Gastroesophageal sphincter (tissue), 4 donors: ENCODE results near the gene TMEM235. TPM values are rescaled to one million over a fixed set of nuclear protein-coding genes. Genes with fewer than 3 reads are reported as not detected.

ENCODE experiments used
- ATAC-seq: fragments of 150-250 bp; one replicate; pipeline ENCODE4 v1.9.1; 2016; ENCODE audit warnings: mild to moderate bottlenecking, moderate library complexity
- H3K27ac ChIP-seq, 4 donors: fragments of 200-600 bp; sonication (generic) in 3 of 4; 1 replicate in 3 of 4; 2 replicates in 1 of 4; pipeline ENCODE4 v1.5.1; 2016 to 2019
- H3K27me3 ChIP-seq: fragments of 200-600 bp; sonication (generic); one replicate; pipeline ENCODE4 v1.5.1; 2019
- H3K36me3 ChIP-seq, 2 donors: fragments of 200-600 bp; sonication (generic); one replicate each; pipeline ENCODE4 v1.5.1; 2019; ENCODE audit warnings: control low read depth in 1 of 2
- H3K4me1 ChIP-seq, 3 donors: fragments of 200-600 bp; sonication (generic); 1 replicate in 2 of 3; 2 replicates in 1 of 3; pipeline ENCODE4 v1.5.1; 2016 to 2019; ENCODE audit warnings: control low read depth in 2 of 3
- H3K4me3 ChIP-seq, 2 donors: fragments of 200-600 bp; sonication (generic); one replicate each; pipeline ENCODE4 v1.5.1; 2019; ENCODE audit warnings: mild to moderate bottlenecking in 1 of 2, moderate library complexity in 1 of 2
- H3K9me3 ChIP-seq, 3 donors: fragments of 200-600 bp; sonication (generic); one replicate each; pipeline ENCODE4 v1.5.1; 2017 to 2019; ENCODE audit warnings: control low read depth in 2 of 3
- EP300 ChIP-seq: sonication (generic); formaldehyde crosslinking; IDR thresholded peaks from one replicate; pipeline ENCODE4 v1.6.1; 2017; ENCODE audit warnings: antibody characterized with exemption, mild to moderate bottlenecking
- POLR2A ChIP-seq, 2 donors: fragments of 450-650 bp; IDR thresholded peaks; one replicate each; pipeline ENCODE4 v1.6.1; 2017; ENCODE audit warnings: antibody characterized with exemption in 2 of 2, mild to moderate bottlenecking in 2 of 2, moderate library complexity in 1 of 2
- POLR2AphosphoS5 ChIP-seq: sonication (generic); formaldehyde crosslinking; IDR thresholded peaks from one replicate; pipeline ENCODE4 v1.6.1; 2017; ENCODE audit warnings: antibody characterized with exemption
- WGBS, 2 donors: methylation state at CpG; one replicate each; pipeline ENCODE4 v1.1.5; 2018; ENCODE audit warnings: low coverage in 1 of 2; 5-methylcytosine and 5-hydroxymethylcytosine counted together
- total RNA-seq, 4 donors: library from RNA; depleted of rRNA; stranded (reverse); fragments of >200 nt; gene quantifications; one replicate each; pipeline ENCODE4 v1.1.0, GENCODE V29; 2016
- TF ChIP-seq, protein P1 (sequence below), 4 experiments: fragments of 200-600 bp in 2 of 4; fragments of 450-650 bp in 2 of 4; sonication (generic) in 1 of 4; IDR thresholded peaks; one replicate each; pipeline ENCODE4 v1.5.1; 2017 to 2019; ENCODE audit warnings: antibody characterized with exemption in 4 of 4, mild to moderate bottlenecking in 2 of 4, moderate library complexity in 2 of 4

The TMEM235 gene
- total RNA-seq, 4 donors from 2014 or later: not detected

DNA sequence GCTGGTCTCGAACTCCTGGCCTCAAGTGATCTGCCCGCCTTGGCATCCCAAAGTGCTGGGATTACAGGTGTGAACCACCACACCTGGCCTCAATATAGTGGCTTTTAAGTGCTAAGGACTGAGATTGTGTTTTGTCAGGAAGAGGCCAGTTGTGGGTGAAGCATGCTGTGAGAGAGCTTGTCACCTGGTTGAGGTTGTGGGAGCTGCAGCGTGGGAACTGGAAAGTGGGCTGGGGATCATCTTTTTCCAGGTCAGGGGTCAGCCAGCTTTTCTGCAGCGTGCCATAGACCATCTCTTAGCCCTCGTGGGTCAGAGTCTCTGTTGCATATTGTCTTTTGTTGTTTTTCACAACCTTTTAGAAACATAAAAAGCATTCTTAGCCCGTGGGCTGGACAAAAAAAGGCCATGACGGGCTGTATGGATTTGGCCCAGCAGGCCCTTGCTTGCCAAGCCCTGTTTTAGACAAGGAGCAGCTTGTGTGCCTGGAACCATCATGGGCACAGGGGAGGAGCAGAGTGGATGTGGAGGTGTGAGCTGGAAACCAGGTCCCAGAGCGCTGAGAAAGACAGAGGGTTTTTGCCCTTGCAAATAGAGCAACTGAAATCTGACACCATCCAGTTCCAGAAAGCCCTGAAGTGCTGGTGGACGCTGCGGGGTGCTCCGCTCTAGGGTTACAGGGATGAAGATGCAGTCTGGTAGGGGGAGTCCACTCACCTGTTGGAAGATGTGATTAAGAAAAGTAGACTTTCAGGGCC, 11.9 kb upstream of the TMEM235 start:
- ATAC-seq: no peak
- Histone ChIP-seq H3K36me3 (no peaks in the 10 kb centered on the region), H3K9me3 (no peaks in the 10 kb centered on the region), H3K4me3 (no peak overlapping the region), H3K4me1 (peaks cover 0 to 1% (median 0%) of the 10 kb centered on the region in 3 donors), H3K27me3 (no peaks in the 10 kb centered on the region), H3K27ac (no peak overlapping the region)
- 76 to 86% methylated on average over 7 to 9 of the region's 11 CpGs for WGBS, 2 donors
- TF ChIP-seq, protein P1, sequence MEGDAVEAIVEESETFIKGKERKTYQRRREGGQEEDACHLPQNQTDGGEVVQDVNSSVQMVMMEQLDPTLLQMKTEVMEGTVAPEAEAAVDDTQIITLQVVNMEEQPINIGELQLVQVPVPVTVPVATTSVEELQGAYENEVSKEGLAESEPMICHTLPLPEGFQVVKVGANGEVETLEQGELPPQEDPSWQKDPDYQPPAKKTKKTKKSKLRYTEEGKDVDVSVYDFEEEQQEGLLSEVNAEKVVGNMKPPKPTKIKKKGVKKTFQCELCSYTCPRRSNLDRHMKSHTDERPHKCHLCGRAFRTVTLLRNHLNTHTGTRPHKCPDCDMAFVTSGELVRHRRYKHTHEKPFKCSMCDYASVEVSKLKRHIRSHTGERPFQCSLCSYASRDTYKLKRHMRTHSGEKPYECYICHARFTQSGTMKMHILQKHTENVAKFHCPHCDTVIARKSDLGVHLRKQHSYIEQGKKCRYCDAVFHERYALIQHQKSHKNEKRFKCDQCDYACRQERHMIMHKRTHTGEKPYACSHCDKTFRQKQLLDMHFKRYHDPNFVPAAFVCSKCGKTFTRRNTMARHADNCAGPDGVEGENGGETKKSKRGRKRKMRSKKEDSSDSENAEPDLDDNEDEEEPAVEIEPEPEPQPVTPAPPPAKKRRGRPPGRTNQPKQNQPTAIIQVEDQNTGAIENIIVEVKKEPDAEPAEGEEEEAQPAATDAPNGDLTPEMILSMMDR (IDR thresholded peaks at IDR 0.05): no peak
- TF ChIP-seq EP300: no peak

DNA sequence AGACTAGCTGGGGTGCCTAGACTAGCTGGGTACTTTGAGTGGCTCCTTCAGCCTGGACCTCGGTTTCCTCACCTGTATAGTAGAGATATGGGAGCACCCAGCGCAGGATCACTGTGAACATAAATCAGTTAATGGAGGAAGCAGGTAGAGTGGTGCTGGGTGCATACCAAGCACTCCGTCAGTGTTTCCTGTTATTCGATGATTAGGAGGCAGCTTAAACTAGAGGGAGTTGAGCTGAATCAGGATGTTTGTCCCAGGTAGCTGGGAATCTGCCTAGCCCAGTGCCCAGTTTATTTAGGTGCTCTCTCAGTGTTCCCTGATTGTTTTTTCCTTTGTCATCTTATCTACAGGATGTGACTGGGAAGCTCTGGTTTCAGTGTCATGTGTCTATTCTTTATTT, 8.4 kb upstream of the TMEM235 start:
- Histone ChIP-seq H3K4me3 (no peak overlapping the region), H3K36me3 (no peaks in the 10 kb centered on the region), H3K27ac (no peak overlapping the region), H3K27me3 (no peaks in the 10 kb centered on the region), H3K4me1 (no peaks in the 10 kb centered on the region), H3K9me3 (no peaks in the 10 kb centered on the region)
- no peak for ATAC-seq
- 88 to 93% methylated on average over 2 to 4 of the region's 4 CpGs for WGBS, 2 donors
- TF ChIP-seq POLR2A (IDR thresholded peaks at IDR 0.05) (no peak), EP300 (no peak), POLR2AphosphoS5 (no peak)
- TF ChIP-seq, protein P1 (IDR thresholded peaks at IDR 0.05): no peak

DNA sequence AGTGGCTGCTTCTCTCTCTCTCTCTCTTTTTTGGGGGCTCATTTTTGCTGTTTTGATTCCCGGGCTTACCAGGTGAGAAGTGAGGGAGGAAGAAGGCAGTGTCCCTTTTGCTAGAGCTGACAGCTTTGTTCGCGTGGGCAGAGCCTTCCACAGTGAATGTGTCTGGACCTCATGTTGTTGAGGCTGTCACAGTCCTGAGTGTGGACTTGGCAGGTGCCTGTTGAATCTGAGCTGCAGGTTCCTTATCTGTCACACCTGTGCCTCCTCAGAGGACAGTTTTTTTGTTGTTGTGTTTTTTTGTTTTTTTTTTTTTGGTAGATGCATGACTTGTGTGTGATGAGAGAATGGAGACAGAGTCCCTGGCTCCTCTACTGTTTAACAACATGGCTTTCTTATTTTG, 7.7 kb upstream of the TMEM235 start:
- TF ChIP-seq EP300: no peak
- TF ChIP-seq POLR2A (IDR thresholded peaks at IDR 0.05): no peak
- TF ChIP-seq POLR2AphosphoS5: no peak
- TF ChIP-seq, protein P1 (IDR thresholded peaks at IDR 0.05): no peak
- Histone ChIP-seq H3K9me3 (no peaks in the 10 kb centered on the region), H3K4me1 (no peaks in the 10 kb centered on the region), H3K27ac (peak overlapping the region in 1 of 4 donors; percentile 20), H3K27me3 (no peaks in the 10 kb centered on the region), H3K36me3 (no peaks in the 10 kb centered on the region), H3K4me3 (no peak overlapping the region)
- ATAC-seq: no peak
- WGBS, 2 donors: 68 to 91% methylated on average over 3 of the region's 3 CpGs

DNA sequence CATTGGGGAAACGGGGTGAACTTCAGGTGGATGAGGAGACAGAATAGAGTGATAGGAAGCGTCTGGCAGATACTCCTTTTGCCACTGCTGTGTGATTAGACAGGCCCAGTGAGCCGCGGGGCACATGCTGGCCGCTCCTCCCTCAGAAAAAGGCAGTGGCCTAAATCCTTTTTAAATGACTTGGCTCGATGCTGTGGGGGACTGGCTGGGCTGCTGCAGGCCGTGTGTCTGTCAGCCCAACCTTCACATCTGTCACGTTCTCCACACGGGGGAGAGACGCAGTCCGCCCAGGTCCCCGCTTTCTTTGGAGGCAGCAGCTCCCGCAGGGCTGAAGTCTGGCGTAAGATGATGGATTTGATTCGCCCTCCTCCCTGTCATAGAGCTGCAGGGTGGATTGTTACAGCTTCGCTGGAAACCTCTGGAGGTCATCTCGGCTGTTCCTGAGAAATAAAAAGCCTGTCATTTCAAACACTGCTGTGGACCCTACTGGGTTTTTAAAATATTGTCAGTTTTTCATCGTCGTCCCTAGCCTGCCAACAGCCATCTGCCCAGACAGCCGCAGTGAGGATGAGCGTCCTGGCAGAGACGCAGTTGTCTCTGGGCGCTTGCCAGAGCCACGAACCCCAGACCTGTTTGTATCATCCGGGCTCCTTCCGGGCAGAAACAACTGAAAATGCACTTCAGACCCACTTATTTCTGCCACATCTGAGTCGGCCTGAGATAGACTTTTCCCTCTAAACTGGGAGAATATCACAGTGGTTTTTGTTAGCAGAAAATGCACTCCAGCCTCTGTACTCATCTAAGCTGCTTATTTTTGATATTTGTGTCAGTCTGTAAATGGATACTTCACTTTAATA, 7.0 kb upstream of the TMEM235 start:
- 55 to 83% methylated on average over 9 to 18 of the region's 27 CpGs for WGBS, 2 donors
- Histone ChIP-seq H3K9me3 (no peaks in the 10 kb centered on the region), H3K4me3 (no peak overlapping the region), H3K4me1 (no peaks in the 10 kb centered on the region), H3K27ac (no peak overlapping the region), H3K27me3 (peaks cover under 1% of the 10 kb centered on the region), H3K36me3 (no peaks in the 10 kb centered on the region)
- ATAC-seq: no peak
- TF ChIP-seq POLR2A (IDR thresholded peaks at IDR 0.05): no peak
- no peak for TF ChIP-seq POLR2AphosphoS5
- TF ChIP-seq, protein P1 (IDR thresholded peaks at IDR 0.05): no peak
- TF ChIP-seq EP300: no peak
